ENCODE data around the gene CST7.

- TF ChIP-seq CTCF (IDR thresholded peaks at IDR 0.05; ENCODE audit: low read depth, low read length) (no peak), MAX (IDR thresholded peaks at IDR 0.05; ENCODE audit: low read depth, low read length) (no peak), POLR2A (IDR thresholded peaks at IDR 0.05; ENCODE audit: extremely low read depth, insufficient read length) (no peak)
Measured at GRCh38 chr20:24993337-24994185, 44.5 kb downstream of the CST7 start.

Data from NB4 (cell line).